Activated CD8-positive, alpha-beta T cell treated with anti-CD3 and anti-CD28 coated beads, Interleukin-2, amount 10 ng/mL, durations not matched to agents 7 days and 5 days (primary cell): Measurements from ENCODE around the gene C7orf57. TPM values are rescaled to one million over a fixed set of nuclear protein-coding genes. Genes with fewer than 3 reads are reported as not detected.
A peak's percentile ranks its signal among the peaks of the same experiment; 100 is the strongest.

Source experiments
- ATAC-seq: fragments of 150-1000 bp; cut with Tn5 transposase; one replicate; pipeline ENCODE4 v1.10.0; 2021; ENCODE audit warnings: moderate library complexity
- CTCF ChIA-PET: fragments of 350-600 bp; sonication (Branson Sonifier 250); formaldehyde crosslinking; loops from one replicate; lab custom pipeline; 2021; ENCODE audit warnings: antibody characterized with exemption; lab: Charles Lee
- POLR2A ChIA-PET: fragments of 350-600 bp; sonication (Branson Sonifier 250); formaldehyde crosslinking; loops from one replicate; lab custom pipeline; 2021; ENCODE audit warnings: antibody characterized with exemption; lab: Charles Lee
- DNase-seq: peaks from one replicate; pipeline ENCODE4 v3.0.0-alpha.2; 2020
- H3K27ac Mint-ChIP-seq: one replicate; pipeline ENCODE4 v1.8.0; 2021; ENCODE audit warnings: mild to moderate bottlenecking, mixed read lengths
- H3K27me3 Mint-ChIP-seq: one replicate; pipeline ENCODE4 v1.8.0; 2021; ENCODE audit warnings: low read depth, mixed read lengths
- H3K36me3 Mint-ChIP-seq: one replicate; pipeline ENCODE4 v1.8.0; 2021; ENCODE audit warnings: low read depth, mixed read lengths
- H3K4me1 Mint-ChIP-seq: one replicate; pipeline ENCODE4 v1.8.0; 2021; ENCODE audit warnings: low read depth, mixed read lengths
- H3K4me3 Mint-ChIP-seq: one replicate; pipeline ENCODE4 v1.8.0; 2021; ENCODE audit warnings: mild to moderate bottlenecking, mixed read lengths
- H3K9me3 Mint-ChIP-seq: one replicate; pipeline ENCODE4 v1.8.0; 2022; ENCODE audit warnings: mixed read lengths; ENCODE audit not compliant: insufficient read depth
- total RNA-seq, 2 experiments: library from RNA; stranded (reverse); gene quantifications; one replicate each; pipeline ENCODE4 v1.2.3, GENCODE V29; 2021

Gene C7orf57
- total RNA-seq, 2 experiments from 2014 or later = 0.10 TPM; not detected in 1

DNA sequence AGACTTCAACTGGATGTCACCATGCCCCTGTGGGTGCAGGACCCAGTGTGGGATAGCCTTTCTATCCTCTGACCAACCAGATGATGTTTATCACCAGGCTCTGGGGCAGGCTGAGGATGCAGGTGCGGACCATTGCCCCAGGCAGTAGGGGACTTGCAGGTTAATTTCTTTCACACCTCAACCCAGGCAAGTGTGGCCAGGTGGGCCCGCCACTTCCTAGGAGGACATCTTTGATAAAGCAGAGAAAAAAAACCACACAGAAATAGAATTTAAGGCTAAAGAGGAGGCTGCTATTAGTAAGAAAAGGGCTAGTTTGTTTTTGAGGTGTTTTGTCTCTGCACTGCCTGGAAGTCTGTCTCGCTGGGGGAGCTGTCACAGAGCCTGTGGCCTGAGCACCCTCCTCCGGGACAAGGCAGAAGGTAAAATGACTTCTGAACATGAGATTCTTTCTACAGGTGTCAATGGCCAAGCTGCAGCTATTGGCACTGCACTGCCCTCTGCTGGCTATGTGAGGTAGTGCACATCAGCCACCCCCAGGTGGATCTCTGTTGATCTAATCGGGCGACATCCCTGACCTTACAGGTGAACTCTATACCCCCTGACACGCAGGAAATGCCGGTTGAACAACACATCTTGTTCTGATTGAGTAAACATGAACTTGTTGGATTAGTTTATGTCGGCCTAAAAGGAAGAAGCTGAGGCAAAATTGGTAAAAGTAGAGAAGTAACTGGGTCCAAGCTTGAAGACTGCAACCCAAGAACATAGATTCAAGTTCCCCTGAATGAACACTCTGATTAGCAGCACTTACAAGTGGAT, 74.7 kb downstream of the C7orf57 start:
- CTCF ChIA-PET = interaction anchor here (0.6 to 4.2 kb wide), 40 partner anchors 8 to 442 kb away, joined by 3 to 88 read pairs (median 5); partner anchors contain the start of genes HUS1 and PKD1L1
- peak overlapping the region; percentile 67 for H3K27ac Mint-ChIP-seq

DNA sequence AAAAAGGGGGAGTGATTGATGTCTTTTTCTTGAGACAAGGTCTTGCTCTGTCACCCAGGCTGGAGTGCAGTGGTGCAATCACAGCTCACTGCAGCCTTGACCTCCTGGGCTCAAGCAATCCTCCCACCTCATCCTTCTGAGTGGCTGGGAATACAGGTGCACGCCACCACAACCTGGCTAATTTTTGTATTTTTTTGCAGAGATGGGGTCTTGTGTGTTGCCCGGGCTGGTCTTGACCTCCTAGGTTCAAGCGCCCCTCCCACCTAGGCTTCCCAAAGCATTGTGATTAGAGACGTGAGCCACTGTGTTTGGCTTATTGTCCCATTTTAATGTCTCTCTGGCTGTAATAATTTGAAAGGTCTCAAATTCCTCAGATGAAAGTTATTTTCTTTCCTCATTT, 75.5 kb downstream of the C7orf57 start:
- POLR2A ChIA-PET = interaction anchor here (0.9 kb wide), 1 partner anchor 119 kb away, joined by 3 read pairs; no protein-coding TSS in a partner anchor

More for the DNA sequence above, 74.7 kb downstream of the C7orf57 start:
- Mint-ChIP-seq H3K27me3 (no peaks in the 10 kb centered on the region), H3K4me1 (peaks cover 21% of the 10 kb centered on the region), H3K4me3 (no peak overlapping the region), H3K36me3 (peaks cover 39% of the 10 kb centered on the region), H3K9me3 (no peaks in the 10 kb centered on the region)
- DNase-seq = peak; percentile 91
- POLR2A ChIA-PET = interaction anchor here (0.7 to 0.9 kb wide), 2 partner anchors 118 to 119 kb away, joined by 3 read pairs; no protein-coding TSS in a partner anchor
- peak; percentile 95 for ATAC-seq

More for the DNA sequence above, 75.5 kb downstream of the C7orf57 start:
- H3K9me3 Mint-ChIP-seq = no peaks in the 10 kb centered on the region
- ATAC-seq (no peak), DNase-seq (no peak)
- peaks cover 31% of the 10 kb centered on the region for H3K36me3 Mint-ChIP-seq
- H3K4me1 Mint-ChIP-seq = peaks cover 21% of the 10 kb centered on the region
- H3K27ac Mint-ChIP-seq = no peak overlapping the region
- CTCF ChIA-PET = interaction anchor here (0.6 to 4.2 kb wide), 39 partner anchors 9 to 443 kb away, joined by 3 to 88 read pairs (median 5); partner anchors contain the start of genes HUS1 and PKD1L1
- no peaks in the 10 kb centered on the region for H3K27me3 Mint-ChIP-seq
- no peak overlapping the region for H3K4me3 Mint-ChIP-seq

Other genes starting within 250 kb of the C7orf57 start
- under 1 TPM; 0.08 to 0.11 TPM for gene PKD1L1, start 87.1 kb upstream of the C7orf57 start, total RNA-seq
- gene HUS1, start 55.9 kb upstream of the C7orf57 start, total RNA-seq = 10 to 100 TPM; 28.9 to 31.6 TPM
- gene SUN3, start 6.4 kb upstream of the C7orf57 start, total RNA-seq = under 1 TPM in 1 of 2 experiments, not detected in 1; 0.97 TPM
- gene UPP1, start 53.7 kb downstream of the C7orf57 start, total RNA-seq = 10 to 100 TPM; 60.7 to 68.4 TPM
- under 1 TPM; 0.08 to 0.45 TPM for gene ABCA13, start 135.9 kb downstream of the C7orf57 start, total RNA-seq